HepG2 (cell line): Measurements from ENCODE around the gene PDILT. TPM values are rescaled to one million over a fixed set of nuclear protein-coding genes. Genes with fewer than 3 reads are reported as not detected.

Experiments
- ATF4 ChIP-seq, 2 experiments: fragments of 450-650 bp in 1 of 2; sonication (generic) in 1 of 2; formaldehyde crosslinking; IDR thresholded peaks; 2 replicates each; pipeline versions ENCODE4 v1.5.0 to v1.8.0; 2020 to 2022; ENCODE audit warnings: mild to moderate bottlenecking in 1 of 2, missing genetic modification reagents in 1 of 2
- CCAR2 ChIP-seq: fragments of 200-400 bp; formaldehyde crosslinking; optimal IDR thresholded peaks from 2 replicates; pipeline ENCODE3; 2018; ENCODE audit warnings: low read depth, mild to moderate bottlenecking, low read length, moderate library complexity
- HIVEP1 ChIP-seq: sonication (generic); formaldehyde crosslinking; IDR thresholded peaks from 2 replicates; pipeline ENCODE4 v1.4.0; 2020; ENCODE audit warnings: mild to moderate bottlenecking, missing genetic modification reagents
- HNF4G ChIP-seq, 2 experiments: sonication (generic) in 1 of 2; formaldehyde crosslinking in 1 of 2; IDR thresholded peaks; 2 replicates each; pipeline versions ENCODE4 v1.4.0 to v1.6.1; 2011 to 2020; ENCODE audit warnings: borderline replicate concordance in 2 of 2, low read depth in 2 of 2, mild to moderate bottlenecking in 2 of 2, low read length in 1 of 2, missing genetic modification reagents in 1 of 2, moderate library complexity in 1 of 2
- HNRNPUL1 ChIP-seq: fragments of 200-400 bp; formaldehyde crosslinking; IDR thresholded peaks from 2 replicates; pipeline ENCODE4 v1.6.1; 2017; ENCODE audit warnings: low read depth, mild to moderate bottlenecking, low read length, moderate library complexity
- KDM4B ChIP-seq: sonication (generic); formaldehyde crosslinking; IDR thresholded peaks from 2 replicates; pipeline ENCODE4 v1.4.0; 2020; ENCODE audit warnings: missing genetic modification reagents
- MEIS1 ChIP-seq: sonication (generic); formaldehyde crosslinking; IDR thresholded peaks from 2 replicates; pipeline ENCODE4 v1.9.0; 2021; ENCODE audit warnings: mild to moderate bottlenecking, missing genetic modification reagents, moderate library complexity, borderline replicate concordance
- MTA1 ChIP-seq: sonication (generic); formaldehyde crosslinking; IDR thresholded peaks from 2 replicates; pipeline ENCODE4 v1.4.0; 2020; ENCODE audit warnings: missing genetic modification reagents, mild to moderate bottlenecking, borderline replicate concordance
- POGZ ChIP-seq: sonication (generic); formaldehyde crosslinking; IDR thresholded peaks from 2 replicates; pipeline ENCODE4 v1.4.0; 2020; ENCODE audit warnings: mild to moderate bottlenecking, missing genetic modification reagents
- POLR2G ChIP-seq: fragments of 200-400 bp; formaldehyde crosslinking; IDR thresholded peaks from 2 replicates; pipeline ENCODE4 v1.6.1; 2018; ENCODE audit warnings: mild to moderate bottlenecking, low read depth, low read length, moderate library complexity
- PRDM4 ChIP-seq: sonication (generic); formaldehyde crosslinking; IDR thresholded peaks from 2 replicates; pipeline ENCODE4 v1.9.0; 2021; ENCODE audit warnings: missing genetic modification reagents, borderline replicate concordance
- REPIN1 ChIP-seq: sonication (generic); formaldehyde crosslinking; IDR thresholded peaks from 2 replicates; pipeline ENCODE4 v1.8.0; 2022; ENCODE audit warnings: missing genetic modification reagents, low read depth, mild to moderate bottlenecking, borderline replicate concordance
- SP1 ChIP-seq, 2 experiments: fragments of 450-650 bp in 1 of 2; sonication (generic) in 1 of 2; formaldehyde crosslinking in 1 of 2; IDR thresholded peaks; 2 replicates each; pipeline versions ENCODE4 v1.4.0 to v1.6.1; 2016 to 2020; ENCODE audit warnings: missing genetic modification reagents in 1 of 2
- U2AF1 ChIP-seq: fragments of 200-400 bp; formaldehyde crosslinking; optimal IDR thresholded peaks from 2 replicates; pipeline ENCODE3; 2017; ENCODE audit warnings: mild to moderate bottlenecking, low read depth, low read length
- ZBTB39 ChIP-seq: sonication (generic); formaldehyde crosslinking; IDR thresholded peaks from 2 replicates; pipeline ENCODE4 v1.5.0; 2020; ENCODE audit warnings: missing genetic modification reagents
- ZNF263 ChIP-seq: sonication (generic); formaldehyde crosslinking; IDR thresholded peaks from 2 replicates; pipeline ENCODE4 v1.4.0; 2020; ENCODE audit warnings: missing genetic modification reagents
- ZNF292 ChIP-seq: sonication (generic); formaldehyde crosslinking; IDR thresholded peaks from 2 replicates; pipeline ENCODE4 v1.8.1; 2022; ENCODE audit warnings: mild to moderate bottlenecking, low read depth, missing genetic modification reagents, borderline replicate concordance
- ZNF3 ChIP-seq: IDR thresholded peaks from 2 replicates; pipeline ENCODE4 v1.7.0; 2017; ENCODE audit warnings: inconsistent platforms
- ZNF337 ChIP-seq: sonication (generic); formaldehyde crosslinking; IDR thresholded peaks from 2 replicates; pipeline ENCODE4 v1.5.1; 2020; ENCODE audit warnings: missing genetic modification reagents, low read depth, mild to moderate bottlenecking, borderline replicate concordance
- ZNF549 ChIP-seq: sonication (generic); formaldehyde crosslinking; IDR thresholded peaks from 2 replicates; pipeline ENCODE4 v1.5.0; 2020; ENCODE audit warnings: missing genetic modification reagents
- ZNF749 ChIP-seq: sonication (generic); formaldehyde crosslinking; IDR thresholded peaks from 2 replicates; pipeline ENCODE4 v1.8.0; 2022; ENCODE audit warnings: mild to moderate bottlenecking, missing genetic modification reagents, moderate library complexity, borderline replicate concordance
- polyA plus RNA-seq, 8 experiments: library from polyadenylated mRNA; depleted of rRNA in 3 of 8; stranded (reverse) in 7 of 8; unstranded in 1 of 8; fragments of >200 nt; fragmentation: Illumina TruSeq in 4 of 8; extraction: Trizol in 4 of 8; gene quantifications; 2 replicates each; pipeline versions ENCODE4 v1.2.1 to v1.2.3, GENCODE V29; 2011 to 2016; ENCODE audit warnings: low read depth in 4 of 8, missing spikeins in 1 of 8, mixed read lengths in 1 of 8; ENCODE audit not compliant: insufficient read depth in 1 of 8
- total RNA-seq, 5 experiments: library from RNA; depleted of rRNA; stranded (reverse); fragments of >200 nt; fragmentation: Illumina TruSeq; extraction: Trizol; gene quantifications; 2 replicates each; pipeline ENCODE4 v1.2.3, GENCODE V29; 2016; ENCODE audit warnings: low read depth in 1 of 5
- TF ChIP-seq, protein P1 (sequence below): sonication (generic); formaldehyde crosslinking; IDR thresholded peaks from 2 replicates; pipeline ENCODE4 v1.8.0; 2023; ENCODE audit warnings: mild to moderate bottlenecking, missing genetic modification reagents

PDILT gene
- total and polyA plus RNA-seq, 2 of the 13 experiments (the other 11 are each of a cell fraction or from before 2014, with no cell fraction given) = not detected

GRCh38 chr16:20397468-20398074 is 7.0 kb downstream of the PDILT start (continued):
- TF ChIP-seq MEIS1 (CRISPR knock-in tag) = no peak
- no peak for TF ChIP-seq U2AF1
- TF ChIP-seq ZNF337 (CRISPR knock-in tag) = no peak
- TF ChIP-seq ZNF749 = no peak
- peak; percentile 79 for TF ChIP-seq HNF4G (IDR thresholded peaks at IDR 0.05; ENCODE audit: borderline replicate concordance, low read depth, low read length)
- TF ChIP-seq HNF4G (CRISPR knock-in tag; IDR thresholded peaks at IDR 0.05; ENCODE audit: borderline replicate concordance, low read depth) = peak; percentile 93; the same call in 1 of the 2 replicates
- TF ChIP-seq, protein P1, sequence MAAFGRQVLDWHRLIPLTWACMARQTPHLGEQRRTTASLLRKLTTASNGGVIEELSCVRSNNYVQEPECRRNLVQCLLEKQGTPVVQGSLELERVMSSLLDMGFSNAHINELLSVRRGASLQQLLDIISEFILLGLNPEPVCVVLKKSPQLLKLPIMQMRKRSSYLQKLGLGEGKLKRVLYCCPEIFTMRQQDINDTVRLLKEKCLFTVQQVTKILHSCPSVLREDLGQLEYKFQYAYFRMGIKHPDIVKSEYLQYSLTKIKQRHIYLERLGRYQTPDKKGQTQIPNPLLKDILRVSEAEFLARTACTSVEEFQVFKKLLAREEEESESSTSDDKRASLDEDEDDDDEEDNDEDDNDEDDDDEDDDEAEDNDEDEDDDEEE = peak; percentile 81; the same call in 1 of the 2 replicates
- no peak for TF ChIP-seq SP1 (IDR thresholded peaks at IDR 0.05)
- TF ChIP-seq SP1 (CRISPR knock-in tag; IDR thresholded peaks at IDR 0.05) = no peak
- 0 out of 2 replicates have a peak, but pooled peaks have one; percentile 18 for TF ChIP-seq MTA1
- TF ChIP-seq ZBTB39 (CRISPR knock-in tag) = no peak
- TF ChIP-seq PRDM4 (CRISPR knock-in tag) = no peak
- no peak for TF ChIP-seq KDM4B (CRISPR knock-in tag)
- TF ChIP-seq ZNF263 (CRISPR knock-in tag) = 0 out of 2 replicates have a peak, but pooled peaks have one; percentile 35
- no peak for TF ChIP-seq ATF4 (CRISPR knock-in tag; IDR thresholded peaks at IDR 0.05)
- TF ChIP-seq HIVEP1 (CRISPR knock-in tag) = no peak
- TF ChIP-seq ZNF3 (CRISPR knock-in tag) = no peak
- TF ChIP-seq ZNF292 (CRISPR knock-in tag) = peak; percentile 89
- 0 out of 2 replicates have a peak, but pooled peaks have one; percentile 36 for TF ChIP-seq POLR2G
- TF ChIP-seq ZNF549 (CRISPR knock-in tag) = no peak
- TF ChIP-seq HNRNPUL1 = no peak
- TF ChIP-seq POGZ (CRISPR knock-in tag) = peak; percentile 94
- TF ChIP-seq REPIN1 = 0 out of 2 replicates have a peak, but pooled peaks have one; percentile 73
- TF ChIP-seq CCAR2 = no peak
